HepG2 (cell line): ENCODE data around the gene HINT1. TPM values are rescaled to one million over a fixed set of nuclear protein-coding genes. Genes with fewer than 3 reads are reported as not detected.

ENCODE experiments used
- EZH2 ChIP-seq: conservative IDR thresholded peaks from 2 replicates; pipeline ENCODE4 v1.6.1; 2012; ENCODE audit warnings: mild to moderate bottlenecking, low read depth, low read length, moderate library complexity
- FOXA1 ChIP-seq, 2 experiments: fragments of 450-650 bp in 1 of 2; sonication (generic) in 1 of 2; formaldehyde crosslinking in 1 of 2; IDR thresholded peaks; 2 replicates each; pipeline versions ENCODE4 v1.4.0 to v1.6.1; 2016 to 2020; ENCODE audit warnings: missing genetic modification reagents in 1 of 2
- HMGA1 ChIP-seq: sonication (generic); formaldehyde crosslinking; conservative IDR thresholded peaks from 2 replicates; pipeline ENCODE4 v1.4.0; 2020; ENCODE audit warnings: missing genetic modification reagents
- NCOA5 ChIP-seq: sonication (generic); formaldehyde crosslinking; IDR thresholded peaks from 2 replicates; pipeline ENCODE4 v1.4.0; 2020; ENCODE audit warnings: missing genetic modification reagents
- POLR2AphosphoS2 ChIP-seq: IDR thresholded peaks from 2 replicates; pipeline ENCODE4 v1.6.1; 2011; ENCODE audit warnings: low read depth, low read length, improper control_type of control experiment
- RXRB ChIP-seq: IDR thresholded peaks from 2 replicates; pipeline ENCODE4 v1.6.1; 2016; ENCODE audit warnings: borderline replicate concordance, missing genetic modification reagents, missing compliant biosample characterization
- ZBTB26 ChIP-seq: IDR thresholded peaks from 2 replicates; pipeline ENCODE4 v1.6.1; 2016; ENCODE audit warnings: missing compliant biosample characterization, missing genetic modification reagents, borderline replicate concordance
- ZMYM2 ChIP-seq: sonication (generic); formaldehyde crosslinking; IDR thresholded peaks from 2 replicates; pipeline ENCODE4 v1.8.0; 2022; ENCODE audit warnings: mild to moderate bottlenecking, missing genetic modification reagents
- ZNF230 ChIP-seq: sonication (generic); formaldehyde crosslinking; IDR thresholded peaks from 2 replicates; pipeline ENCODE4 v1.4.0; 2020; ENCODE audit warnings: mild to moderate bottlenecking, missing genetic modification reagents
- ZNF33A ChIP-seq: sonication (generic); formaldehyde crosslinking; IDR thresholded peaks from 2 replicates; pipeline ENCODE4 v1.5.1; 2020; ENCODE audit warnings: missing genetic modification reagents, mild to moderate bottlenecking, moderate library complexity, borderline replicate concordance
- ZNF414 ChIP-seq: sonication (generic); formaldehyde crosslinking; IDR thresholded peaks from 2 replicates; pipeline ENCODE4 v1.5.0; 2020; ENCODE audit warnings: missing genetic modification reagents
- ZNF432 ChIP-seq: sonication (generic); formaldehyde crosslinking; IDR thresholded peaks from 2 replicates; pipeline ENCODE4 v1.5.0; 2020; ENCODE audit warnings: missing genetic modification reagents, mild to moderate bottlenecking, borderline replicate concordance
- ZNF512B ChIP-seq: sonication (generic); formaldehyde crosslinking; IDR thresholded peaks from 2 replicates; pipeline ENCODE4 v1.5.1; 2020; ENCODE audit warnings: missing genetic modification reagents, mild to moderate bottlenecking, borderline replicate concordance
- ZNF878 ChIP-seq: sonication (generic); formaldehyde crosslinking; IDR thresholded peaks from 2 replicates; pipeline ENCODE4 v1.8.1; 2023; ENCODE audit warnings: mild to moderate bottlenecking, missing genetic modification reagents, moderate library complexity
- ZNF891 ChIP-seq: sonication (generic); formaldehyde crosslinking; IDR thresholded peaks from 2 replicates; pipeline ENCODE4 v1.5.0; 2020; ENCODE audit warnings: mild to moderate bottlenecking, missing genetic modification reagents
- polyA plus RNA-seq, 8 experiments: library from polyadenylated mRNA; depleted of rRNA in 3 of 8; stranded (reverse) in 7 of 8; unstranded in 1 of 8; fragments of >200 nt; fragmentation: Illumina TruSeq in 4 of 8; extraction: Trizol in 4 of 8; gene quantifications; 2 replicates each; pipeline versions ENCODE4 v1.2.1 to v1.2.3, GENCODE V29; 2011 to 2016; ENCODE audit warnings: low read depth in 4 of 8, missing spikeins in 1 of 8, mixed read lengths in 1 of 8; ENCODE audit not compliant: insufficient read depth in 1 of 8
- total RNA-seq, 5 experiments: library from RNA; depleted of rRNA; stranded (reverse); fragments of >200 nt; fragmentation: Illumina TruSeq; extraction: Trizol; gene quantifications; 2 replicates each; pipeline ENCODE4 v1.2.3, GENCODE V29; 2016; ENCODE audit warnings: low read depth in 1 of 5
- TF ChIP-seq, protein P1 (sequence below): sonication (generic); formaldehyde crosslinking; IDR thresholded peaks from 2 replicates; pipeline ENCODE4 v1.8.0; 2022; ENCODE audit warnings: low read depth, missing genetic modification reagents
- TF ChIP-seq, protein P2 (sequence below): sonication (generic); formaldehyde crosslinking; IDR thresholded peaks from 2 replicates; pipeline ENCODE4 v1.9.0; 2021; ENCODE audit warnings: missing genetic modification reagents, borderline replicate concordance
- TF ChIP-seq, protein P3 (sequence below): sonication (generic); formaldehyde crosslinking; IDR thresholded peaks from 2 replicates; pipeline ENCODE4 v1.4.0; 2020; ENCODE audit warnings: missing genetic modification reagents

HINT1 gene
- total and polyA plus RNA-seq, 2 of the 13 experiments (the other 11 are each of a cell fraction or from before 2014, with no cell fraction given) = 428 to 997 TPM

- no peak for TF ChIP-seq ZBTB26 (CRISPR knock-in tag)
- TF ChIP-seq ZMYM2 (CRISPR knock-in tag) = no peak
- TF ChIP-seq EZH2 = no peak
- TF ChIP-seq NCOA5 = no peak
- TF ChIP-seq ZNF878 (CRISPR knock-in tag) = 0 out of 2 replicates have a peak, but pooled peaks have one; percentile 45
- TF ChIP-seq ZNF414 (CRISPR knock-in tag) = no peak
- TF ChIP-seq RXRB (CRISPR knock-in tag) = peak; percentile 54; the same call in 1 of the 2 replicates
- TF ChIP-seq HMGA1 (CRISPR knock-in tag) = no peak
- TF ChIP-seq, protein P1, sequence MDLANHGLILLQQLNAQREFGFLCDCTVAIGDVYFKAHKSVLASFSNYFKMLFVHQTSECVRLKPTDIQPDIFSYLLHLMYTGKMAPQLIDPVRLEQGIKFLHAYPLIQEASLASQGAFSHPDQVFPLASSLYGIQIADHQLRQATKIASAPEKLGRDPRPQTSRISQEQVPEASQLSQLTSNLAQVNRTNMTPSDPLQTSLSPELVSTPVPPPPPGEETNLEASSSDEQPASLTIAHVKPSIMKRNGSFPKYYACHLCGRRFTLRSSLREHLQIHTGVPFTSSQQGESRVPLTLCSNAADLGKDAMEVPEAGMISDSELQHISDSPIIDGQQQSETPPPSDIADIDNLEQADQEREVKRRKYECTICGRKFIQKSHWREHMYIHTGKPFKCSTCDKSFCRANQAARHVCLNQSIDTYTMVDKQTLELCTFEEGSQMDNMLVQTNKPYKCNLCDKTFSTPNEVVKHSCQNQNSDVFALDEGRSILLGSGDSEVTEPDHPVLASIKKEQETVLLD (CRISPR knock-in tag) = no peak
- no peak for TF ChIP-seq ZNF230 (CRISPR knock-in tag)
- TF ChIP-seq FOXA1 (IDR thresholded peaks at IDR 0.05) = no peak
- TF ChIP-seq FOXA1 (CRISPR knock-in tag; IDR thresholded peaks at IDR 0.05) = no peak
- TF ChIP-seq, protein P2, sequence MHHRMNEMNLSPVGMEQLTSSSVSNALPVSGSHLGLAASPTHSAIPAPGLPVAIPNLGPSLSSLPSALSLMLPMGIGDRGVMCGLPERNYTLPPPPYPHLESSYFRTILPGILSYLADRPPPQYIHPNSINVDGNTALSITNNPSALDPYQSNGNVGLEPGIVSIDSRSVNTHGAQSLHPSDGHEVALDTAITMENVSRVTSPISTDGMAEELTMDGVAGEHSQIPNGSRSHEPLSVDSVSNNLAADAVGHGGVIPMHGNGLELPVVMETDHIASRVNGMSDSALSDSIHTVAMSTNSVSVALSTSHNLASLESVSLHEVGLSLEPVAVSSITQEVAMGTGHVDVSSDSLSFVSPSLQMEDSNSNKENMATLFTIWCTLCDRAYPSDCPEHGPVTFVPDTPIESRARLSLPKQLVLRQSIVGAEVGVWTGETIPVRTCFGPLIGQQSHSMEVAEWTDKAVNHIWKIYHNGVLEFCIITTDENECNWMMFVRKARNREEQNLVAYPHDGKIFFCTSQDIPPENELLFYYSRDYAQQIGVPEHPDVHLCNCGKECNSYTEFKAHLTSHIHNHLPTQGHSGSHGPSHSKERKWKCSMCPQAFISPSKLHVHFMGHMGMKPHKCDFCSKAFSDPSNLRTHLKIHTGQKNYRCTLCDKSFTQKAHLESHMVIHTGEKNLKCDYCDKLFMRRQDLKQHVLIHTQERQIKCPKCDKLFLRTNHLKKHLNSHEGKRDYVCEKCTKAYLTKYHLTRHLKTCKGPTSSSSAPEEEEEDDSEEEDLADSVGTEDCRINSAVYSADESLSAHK (CRISPR knock-in tag) = no peak
- TF ChIP-seq ZNF432 (CRISPR knock-in tag) = no peak
- TF ChIP-seq POLR2AphosphoS2 = no peak
- TF ChIP-seq ZNF33A = no peak
- TF ChIP-seq ZNF512B (CRISPR knock-in tag) = no peak
- TF ChIP-seq, protein P3, sequence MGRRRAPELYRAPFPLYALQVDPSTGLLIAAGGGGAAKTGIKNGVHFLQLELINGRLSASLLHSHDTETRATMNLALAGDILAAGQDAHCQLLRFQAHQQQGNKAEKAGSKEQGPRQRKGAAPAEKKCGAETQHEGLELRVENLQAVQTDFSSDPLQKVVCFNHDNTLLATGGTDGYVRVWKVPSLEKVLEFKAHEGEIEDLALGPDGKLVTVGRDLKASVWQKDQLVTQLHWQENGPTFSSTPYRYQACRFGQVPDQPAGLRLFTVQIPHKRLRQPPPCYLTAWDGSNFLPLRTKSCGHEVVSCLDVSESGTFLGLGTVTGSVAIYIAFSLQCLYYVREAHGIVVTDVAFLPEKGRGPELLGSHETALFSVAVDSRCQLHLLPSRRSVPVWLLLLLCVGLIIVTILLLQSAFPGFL (CRISPR knock-in tag) = no peak
- TF ChIP-seq ZNF891 (CRISPR knock-in tag) = no peak
Measured at GRCh38 chr5:131163276-131164119, 1.6 kb downstream of the HINT1 start (continued).
